Measurements from ENCODE around the gene NFKBIL1.
"Not testable (repeated sequence)": the region's sequence is repeated elsewhere in the genome, so short reads cannot be mapped to it uniquely, and the experiment has no call there.

DNA sequence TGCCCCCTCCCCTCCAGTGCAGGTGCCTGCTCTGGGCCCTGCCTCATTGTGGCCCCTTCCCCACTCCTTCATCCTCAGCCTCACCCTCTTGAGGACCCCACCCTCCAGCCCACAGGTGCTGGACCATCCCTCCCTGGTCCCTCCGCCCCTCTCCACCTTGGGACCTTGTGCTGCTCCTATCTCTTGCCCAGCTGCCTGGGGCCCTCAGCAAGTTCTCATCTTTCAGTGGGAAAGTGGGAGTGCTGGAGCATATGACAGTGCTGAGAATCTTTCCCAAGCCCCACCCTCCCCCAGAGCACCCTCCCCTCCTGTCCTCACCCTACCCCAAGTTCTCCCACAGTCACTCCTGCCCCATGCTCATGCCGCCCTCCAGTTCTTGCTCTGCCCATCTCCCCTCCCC is 47.8 kb upstream of the NFKBIL1 start:
- TF ChIP-seq, protein P1, sequence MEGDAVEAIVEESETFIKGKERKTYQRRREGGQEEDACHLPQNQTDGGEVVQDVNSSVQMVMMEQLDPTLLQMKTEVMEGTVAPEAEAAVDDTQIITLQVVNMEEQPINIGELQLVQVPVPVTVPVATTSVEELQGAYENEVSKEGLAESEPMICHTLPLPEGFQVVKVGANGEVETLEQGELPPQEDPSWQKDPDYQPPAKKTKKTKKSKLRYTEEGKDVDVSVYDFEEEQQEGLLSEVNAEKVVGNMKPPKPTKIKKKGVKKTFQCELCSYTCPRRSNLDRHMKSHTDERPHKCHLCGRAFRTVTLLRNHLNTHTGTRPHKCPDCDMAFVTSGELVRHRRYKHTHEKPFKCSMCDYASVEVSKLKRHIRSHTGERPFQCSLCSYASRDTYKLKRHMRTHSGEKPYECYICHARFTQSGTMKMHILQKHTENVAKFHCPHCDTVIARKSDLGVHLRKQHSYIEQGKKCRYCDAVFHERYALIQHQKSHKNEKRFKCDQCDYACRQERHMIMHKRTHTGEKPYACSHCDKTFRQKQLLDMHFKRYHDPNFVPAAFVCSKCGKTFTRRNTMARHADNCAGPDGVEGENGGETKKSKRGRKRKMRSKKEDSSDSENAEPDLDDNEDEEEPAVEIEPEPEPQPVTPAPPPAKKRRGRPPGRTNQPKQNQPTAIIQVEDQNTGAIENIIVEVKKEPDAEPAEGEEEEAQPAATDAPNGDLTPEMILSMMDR (IDR thresholded peaks at IDR 0.05; ENCODE audit: poor library complexity): not testable (repeated sequence)
- TF ChIP-seq EZH2 (IDR thresholded peaks at IDR 0.05; ENCODE audit: borderline replicate concordance): not testable (repeated sequence)

All from hepatocyte (in vitro differentiated cells).